ENCODE results near the gene BCAS3.

The BCAS3 gene

GRCh38 chr17:61017317-61018006, 339.8 kb downstream of the BCAS3 start:
- Histone ChIP-seq H3K79me2 (ENCODE audit: low read length) (no peaks in the 10 kb centered on the region), H3K4me1 (ENCODE audit: low read length) (peaks cover 5% of the 10 kb centered on the region), H3K9me3 (ENCODE audit: insufficient read depth, low read length) (no peaks in the 10 kb centered on the region), H3K27ac (ENCODE audit: low read length) (no peak overlapping the region), H2AFZ (ENCODE audit: low read depth, low read length) (no peak overlapping the region), H3K4me3 (ENCODE audit: low read length) (no peak overlapping the region), H3K27me3 (ENCODE audit: low read depth, low read length) (no peaks in the 10 kb centered on the region), H3K9ac (ENCODE audit: low read length) (no peak overlapping the region), H4K20me1 (ENCODE audit: insufficient read depth, low read length) (no peaks in the 10 kb centered on the region), H3K4me2 (ENCODE audit: low read length) (no peak overlapping the region), H3K36me3 (replicated peaks; ENCODE audit: low read depth, low read length) (no peaks in the 10 kb centered on the region)
- TF ChIP-seq EZH2phosphoT487 (IDR thresholded peaks at IDR 0.05; ENCODE audit: low read depth) (no peak), CTCF (IDR thresholded peaks at IDR 0.05; ENCODE audit: low read depth, low read length) (no peak)

GRCh38 chr17:61018938-61019337, 341.3 kb downstream of the BCAS3 start:
- Histone ChIP-seq H3K27me3 (ENCODE audit: low read depth, low read length) (no peaks in the 10 kb centered on the region), H2AFZ (ENCODE audit: low read depth, low read length) (no peak overlapping the region), H3K9me3 (ENCODE audit: insufficient read depth, low read length) (no peaks in the 10 kb centered on the region), H3K9ac (ENCODE audit: low read length) (no peak overlapping the region), H3K4me3 (ENCODE audit: low read length) (no peak overlapping the region), H3K27ac (ENCODE audit: low read length) (no peak overlapping the region), H3K36me3 (replicated peaks; ENCODE audit: low read depth, low read length) (no peaks in the 10 kb centered on the region), H3K4me1 (ENCODE audit: low read length) (peaks cover 5% of the 10 kb centered on the region), H3K4me2 (ENCODE audit: low read length) (no peak overlapping the region), H4K20me1 (ENCODE audit: insufficient read depth, low read length) (no peaks in the 10 kb centered on the region), H3K79me2 (ENCODE audit: low read length) (no peaks in the 10 kb centered on the region)
- TF ChIP-seq CTCF (IDR thresholded peaks at IDR 0.05; ENCODE audit: low read depth, low read length) (no peak), EZH2phosphoT487 (IDR thresholded peaks at IDR 0.05; ENCODE audit: low read depth) (no peak)

GRCh38 chr17:61023996-61024395, 346.3 kb downstream of the BCAS3 start:
- Histone ChIP-seq H4K20me1 (ENCODE audit: insufficient read depth, low read length) (no peaks in the 10 kb centered on the region), H3K9ac (ENCODE audit: low read length) (no peak overlapping the region), H3K4me3 (ENCODE audit: low read length) (no peak overlapping the region), H3K4me1 (ENCODE audit: low read length) (peaks cover 10% of the 10 kb centered on the region), H3K27ac (ENCODE audit: low read length) (no peak overlapping the region), H3K36me3 (replicated peaks; ENCODE audit: low read depth, low read length) (no peaks in the 10 kb centered on the region), H3K4me2 (ENCODE audit: low read length) (no peak overlapping the region), H3K9me3 (ENCODE audit: insufficient read depth, low read length) (no peaks in the 10 kb centered on the region), H3K79me2 (ENCODE audit: low read length) (no peaks in the 10 kb centered on the region), H2AFZ (ENCODE audit: low read depth, low read length) (no peak overlapping the region), H3K27me3 (ENCODE audit: low read depth, low read length) (no peaks in the 10 kb centered on the region)
- TF ChIP-seq EZH2phosphoT487 (IDR thresholded peaks at IDR 0.05; ENCODE audit: low read depth), result no peak
- TF ChIP-seq CTCF (IDR thresholded peaks at IDR 0.05; ENCODE audit: low read depth, low read length), result no peak

- Histone ChIP-seq H3K4me3 (ENCODE audit: low read length) (no peak overlapping the region), H2AFZ (ENCODE audit: low read depth, low read length) (no peak overlapping the region), H3K79me2 (ENCODE audit: low read length) (no peaks in the 10 kb centered on the region), H3K9ac (ENCODE audit: low read length) (no peak overlapping the region), H3K4me2 (ENCODE audit: low read length) (no peak overlapping the region), H3K27ac (ENCODE audit: low read length) (no peak overlapping the region), H3K4me1 (ENCODE audit: low read length) (peaks cover 5% of the 10 kb centered on the region; the same call in 1 of the 2 replicates), H3K36me3 (replicated peaks; ENCODE audit: low read depth, low read length) (no peaks in the 10 kb centered on the region), H4K20me1 (ENCODE audit: insufficient read depth, low read length) (no peaks in the 10 kb centered on the region), H3K9me3 (ENCODE audit: insufficient read depth, low read length) (no peaks in the 10 kb centered on the region), H3K27me3 (ENCODE audit: low read depth, low read length) (no peaks in the 10 kb centered on the region)
- TF ChIP-seq EZH2phosphoT487 (IDR thresholded peaks at IDR 0.05; ENCODE audit: low read depth), result no peak
- no peak for TF ChIP-seq CTCF (IDR thresholded peaks at IDR 0.05; ENCODE audit: low read depth, low read length)
These were observed 349.2 kb downstream of the BCAS3 start for GRCh38 chr17:61026818-61027217.

Measured in OCI-LY3 (cell line).